NCI-H146 treated with DMSO at 0.1 percent for 48 hours (cell line): Measurements from ENCODE around the gene VHLL.

Experiments
- DNase-seq: peaks from one replicate; lab custom pipeline; 2025; ENCODE audit not compliant: unreplicated experiment; lab: John Stamatoyannopoulos, UW

Gene VHLL

DNA sequence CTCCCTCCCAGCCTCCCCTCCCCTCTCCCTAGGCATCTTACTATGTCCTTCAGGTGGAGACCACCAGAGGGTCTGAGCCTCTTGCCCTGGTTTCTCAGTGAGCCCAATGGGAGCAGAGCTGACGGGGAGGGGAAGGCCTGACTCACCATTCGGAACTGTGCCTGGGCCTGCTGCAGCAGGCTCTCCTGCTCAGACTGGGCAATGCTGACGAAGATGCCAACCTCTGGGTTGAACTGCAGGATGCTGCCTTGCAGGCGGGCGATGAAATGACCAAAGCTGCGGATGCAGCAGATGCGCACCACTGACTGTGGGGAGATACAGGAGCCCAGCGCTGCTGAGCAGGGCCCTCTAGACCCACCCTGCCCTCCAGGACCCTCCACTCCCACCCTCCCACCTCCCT is 40.2 kb downstream of the VHLL start:
- DNase-seq = no peak

DNA sequence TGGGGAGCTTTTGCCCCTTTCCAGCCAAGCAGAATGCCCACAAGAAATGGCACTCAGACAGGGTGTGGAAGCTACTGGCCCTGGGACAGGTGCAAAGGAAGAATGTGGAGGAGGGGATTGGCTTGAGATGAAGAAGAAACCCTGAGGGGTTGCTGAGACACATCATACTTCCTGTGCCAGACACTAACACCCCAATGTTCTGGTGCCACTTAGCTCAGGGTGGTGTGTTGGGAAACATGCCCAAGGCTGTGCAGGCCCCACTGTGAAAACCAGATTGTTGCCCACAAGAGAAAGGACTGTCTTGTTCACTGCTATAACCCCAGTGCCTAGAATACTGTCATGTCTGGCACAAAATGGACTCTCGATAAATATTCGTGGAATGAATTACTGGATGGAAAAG is 41.4 kb downstream of the VHLL start:
- DNase-seq = no peak

DNA sequence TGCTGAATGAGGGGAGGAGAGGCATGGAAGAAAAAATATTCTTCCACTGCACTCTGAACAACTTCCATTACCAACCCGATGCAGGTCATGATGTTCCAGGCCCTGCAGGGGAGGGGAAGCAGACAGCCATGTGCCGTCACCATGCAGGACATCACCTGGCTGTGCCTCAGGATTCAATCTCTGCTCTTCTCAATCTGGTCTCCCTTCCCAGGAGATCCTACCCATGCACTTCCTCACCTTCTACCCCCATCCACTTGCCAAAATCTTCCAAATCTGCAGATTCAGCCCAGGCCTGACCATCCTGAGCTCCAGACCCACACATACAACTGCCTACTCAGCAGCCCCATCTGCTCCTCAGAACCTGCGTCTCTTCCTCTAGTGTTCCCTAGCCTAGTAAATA is 45.5 kb downstream of the VHLL start:
- no peak for DNase-seq

DNA sequence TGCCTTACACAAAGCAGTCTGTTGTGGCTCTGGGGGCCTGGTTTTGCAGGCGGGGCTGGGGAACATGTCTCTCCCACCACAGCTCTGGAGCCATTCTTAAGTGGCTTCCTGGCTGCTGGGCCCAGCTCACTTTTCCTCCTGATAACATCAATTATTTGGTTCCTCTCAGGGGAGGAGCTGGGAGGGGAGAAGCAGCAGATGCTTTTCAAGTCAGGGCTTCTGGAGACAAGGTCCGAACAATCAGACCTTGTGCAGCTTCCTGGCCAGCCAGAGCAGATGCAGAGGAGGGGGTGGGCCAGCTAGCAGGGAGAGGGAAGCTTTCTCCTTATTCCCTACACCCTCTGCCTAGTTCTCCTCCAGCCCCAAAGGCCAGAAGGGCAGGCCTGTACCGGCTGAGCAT is 47.6 kb downstream of the VHLL start:
- DNase-seq = no peak

DNA sequence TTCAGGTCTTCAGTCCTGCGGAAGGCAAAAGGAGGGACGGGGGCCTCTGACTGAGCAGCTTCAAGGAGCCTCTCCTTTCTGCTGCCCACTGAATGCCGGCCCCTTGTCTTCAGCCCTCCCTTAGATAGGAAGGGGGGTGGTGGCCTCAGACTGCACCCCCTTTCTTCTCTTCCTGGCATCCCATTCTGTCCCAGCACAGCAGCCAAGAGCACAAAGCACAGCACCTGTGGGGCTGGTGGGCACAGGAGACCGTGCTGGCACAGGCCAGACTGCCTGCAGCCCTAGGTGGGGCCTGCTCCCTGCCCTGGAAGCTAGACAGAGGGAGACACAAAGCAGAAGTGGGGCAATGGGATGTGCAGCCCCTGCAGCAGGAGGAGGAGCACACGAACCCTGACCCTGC is 49.5 kb downstream of the VHLL start:
- DNase-seq = no peak
